ENCODE data around the gene MYO3A.

MYO3A gene

DNA sequence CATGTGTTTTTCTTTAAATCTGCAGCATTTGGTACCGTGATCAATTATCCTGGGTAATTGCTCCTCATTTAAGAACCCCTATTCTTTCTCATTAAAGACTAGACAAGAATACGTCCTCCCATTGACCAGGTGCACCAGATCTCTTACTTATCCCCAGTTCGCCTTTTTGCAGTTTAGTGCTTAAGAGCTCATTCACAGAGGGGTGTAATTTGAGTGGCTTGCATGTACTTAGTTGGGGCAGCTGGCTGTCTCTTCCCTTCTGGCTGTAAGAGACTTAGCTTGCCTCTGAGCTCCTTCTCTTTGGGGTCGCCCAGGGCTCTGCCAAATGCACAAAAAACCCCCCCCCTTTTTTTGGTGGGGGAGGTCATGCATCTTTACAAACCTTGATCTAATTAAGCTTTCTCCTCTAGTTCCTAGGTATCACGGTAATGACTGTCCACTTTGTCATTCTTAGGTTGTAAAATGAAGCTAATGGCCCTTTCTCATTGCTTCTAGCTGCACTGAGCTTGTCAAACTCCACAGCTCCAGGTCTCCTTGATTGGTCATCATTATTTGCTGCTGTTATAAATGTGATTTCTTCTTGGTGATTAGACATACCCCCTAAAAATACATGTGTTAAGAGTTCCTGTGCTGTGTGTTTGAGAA is 308.8 kb downstream of the MYO3A start:
- Histone ChIP-seq H3K27ac (no peak overlapping the region), H3K4me3 (no peak overlapping the region), H3K36me3 (no peaks in the 10 kb centered on the region), H3K4me1 (no peaks in the 10 kb centered on the region), H3K27me3 (no peaks in the 10 kb centered on the region), H3K9me3 (no peaks in the 10 kb centered on the region)
- no peak for TF ChIP-seq CTCF (IDR thresholded peaks at IDR 0.05)
- intact Hi-C loops (cut with DNase I; ENCODE audit: low total_unique reads), result no loop called here
- DNase-seq, result no peak

- Histone ChIP-seq H3K27ac (no peak overlapping the region), H3K4me1 (no peaks in the 10 kb centered on the region), H3K4me3 (no peak overlapping the region), H3K36me3 (no peaks in the 10 kb centered on the region), H3K27me3 (no peaks in the 10 kb centered on the region), H3K9me3 (no peaks in the 10 kb centered on the region)
- no peak for TF ChIP-seq CTCF (IDR thresholded peaks at IDR 0.05)
- intact Hi-C loops (cut with DNase I; ENCODE audit: low total_unique reads), result no loop called here
- no peak for DNase-seq
Observed at GRCh38 chr10:26243351-26243720, 309.3 kb downstream of the MYO3A start.

- no peak for TF ChIP-seq CTCF (IDR thresholded peaks at IDR 0.05)
- intact Hi-C loops (cut with DNase I; ENCODE audit: low total_unique reads), result no loop called here
- H3K4me1 ChIP-seq, result no peaks in the 10 kb centered on the region
Observed at GRCh38 chr10:26249681-26250080, 315.7 kb downstream of the MYO3A start.

GRCh38 chr10:26251925-26252324 is 317.9 kb downstream of the MYO3A start:
- Histone ChIP-seq H3K27me3 (no peaks in the 10 kb centered on the region), H3K4me3 (no peak overlapping the region), H3K9me3 (no peaks in the 10 kb centered on the region), H3K4me1 (no peaks in the 10 kb centered on the region), H3K36me3 (no peaks in the 10 kb centered on the region), H3K27ac (no peak overlapping the region)
- TF ChIP-seq CTCF (IDR thresholded peaks at IDR 0.05), result no peak
- intact Hi-C loops (cut with DNase I; ENCODE audit: low total_unique reads), result no loop called here
- DNase-seq, result no peak

More at GRCh38 chr10:26249681-26250080, 315.7 kb downstream of the MYO3A start:
- Histone ChIP-seq H3K27me3 (no peaks in the 10 kb centered on the region), H3K27ac (no peak overlapping the region), H3K36me3 (no peaks in the 10 kb centered on the region), H3K9me3 (no peaks in the 10 kb centered on the region), H3K4me3 (no peak overlapping the region)
- DNase-seq, result no peak

DNA sequence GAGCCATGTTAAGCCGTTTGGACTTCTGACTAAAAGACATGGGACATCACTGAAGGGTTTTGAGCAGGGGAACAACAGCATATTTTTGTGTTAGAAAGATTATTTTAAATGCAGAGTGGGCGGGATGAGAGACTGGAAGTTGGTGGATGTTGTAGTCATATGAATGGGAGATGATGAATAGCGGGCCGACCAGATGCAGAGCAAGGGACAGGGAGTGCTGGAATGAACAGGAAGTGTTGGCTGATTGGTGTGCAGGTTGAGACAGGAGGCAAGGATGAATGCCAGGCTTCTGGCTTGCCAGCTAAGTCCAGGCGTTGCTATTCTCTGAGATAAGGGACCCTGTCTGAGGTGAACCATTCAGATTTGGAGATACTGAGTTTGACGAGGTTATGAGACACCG is 320.6 kb downstream of the MYO3A start:
- no peaks in the 10 kb centered on the region for H3K27me3 ChIP-seq
- no peaks in the 10 kb centered on the region for H3K36me3 ChIP-seq
- no peak for TF ChIP-seq CTCF (IDR thresholded peaks at IDR 0.05)
- intact Hi-C loops (cut with DNase I; ENCODE audit: low total_unique reads), result no loop called here
- no peaks in the 10 kb centered on the region for H3K4me1 ChIP-seq
- H3K4me3 ChIP-seq, result no peak overlapping the region
- no peaks in the 10 kb centered on the region for H3K9me3 ChIP-seq
- no peak for DNase-seq
- H3K27ac ChIP-seq, result no peak overlapping the region

GRCh38 chr10:26259341-26259740 is 325.3 kb downstream of the MYO3A start:
- no peaks in the 10 kb centered on the region for H3K9me3 ChIP-seq
- TF ChIP-seq CTCF (IDR thresholded peaks at IDR 0.05), result no peak
- H3K36me3 ChIP-seq, result no peaks in the 10 kb centered on the region
- no peak overlapping the region for H3K27ac ChIP-seq
- intact Hi-C loops (cut with DNase I; ENCODE audit: low total_unique reads), result no loop called here
- DNase-seq, result no peak
- H3K4me1 ChIP-seq, result no peaks in the 10 kb centered on the region
- no peaks in the 10 kb centered on the region for H3K27me3 ChIP-seq
- H3K4me3 ChIP-seq, result no peak overlapping the region
